Measurements from ENCODE around the gene CCNE1.

The CCNE1 gene

GRCh38 chr19:29779921-29780320 is 31.9 kb upstream of the CCNE1 start:
- H3K4me3 ChIP-seq (ENCODE audit: low read depth in 1 of 2, low read length in 2 of 2) = no peak overlapping the region
- no peak overlapping the region for H3K27ac ChIP-seq (ENCODE audit: low read length)
- no peak for DNase-seq
- no peak overlapping the region for H3K9ac ChIP-seq (ENCODE audit: low read depth, low read length)
- H3K4me1 ChIP-seq (ENCODE audit: insufficient read depth, low read length) = no peaks in the 10 kb centered on the region
- H3K27me3 ChIP-seq (ENCODE audit: insufficient read depth, low read length, poor library complexity) = peaks cover 5% of the 10 kb centered on the region
- no peak for ATAC-seq (ENCODE audit: insufficient read depth, low read depth)
- H3K79me2 ChIP-seq (ENCODE audit: insufficient read depth, low read length) = no peaks in the 10 kb centered on the region
- H2AFZ ChIP-seq (ENCODE audit: low read depth, low read length) = no peak overlapping the region; the same call in 1 of the 2 replicates
- no peaks in the 10 kb centered on the region for H3K36me3 ChIP-seq (ENCODE audit: insufficient read depth, low read length)
- H3K9me3 ChIP-seq (ENCODE audit: insufficient read depth, low read length, severe bottlenecking) = no peaks in the 10 kb centered on the region
- H3K4me2 ChIP-seq (ENCODE audit: insufficient read depth, low read length) = no peak overlapping the region
- no peaks in the 10 kb centered on the region for H4K20me1 ChIP-seq (ENCODE audit: insufficient read depth, low read length)
- no peak for TF ChIP-seq EZH2 (IDR thresholded peaks at IDR 0.05; ENCODE audit: borderline replicate concordance, low read depth, low read length, severe bottlenecking)
- peak; percentile 35 for TF ChIP-seq CTCF (IDR thresholded peaks at IDR 0.05; ENCODE audit: borderline replicate concordance, extremely low read depth, low read length, poor library complexity, severe bottlenecking)

GRCh38 chr19:29781386-29782259 is 30.2 kb upstream of the CCNE1 start:
- H3K4me2 ChIP-seq (ENCODE audit: insufficient read depth, low read length) = no peak overlapping the region
- H4K20me1 ChIP-seq (ENCODE audit: insufficient read depth, low read length) = no peaks in the 10 kb centered on the region
- no peaks in the 10 kb centered on the region for H3K9me3 ChIP-seq (ENCODE audit: insufficient read depth, low read length, severe bottlenecking)
- DNase-seq = no peak
- H3K9ac ChIP-seq (ENCODE audit: low read depth, low read length) = no peak overlapping the region
- H3K36me3 ChIP-seq (ENCODE audit: insufficient read depth, low read length) = no peaks in the 10 kb centered on the region
- H3K4me3 ChIP-seq (ENCODE audit: low read depth in 1 of 2, low read length in 2 of 2) = no peak overlapping the region
- TF ChIP-seq CTCF (IDR thresholded peaks at IDR 0.05; ENCODE audit: borderline replicate concordance, extremely low read depth, low read length, poor library complexity, severe bottlenecking) (no peak), EZH2 (IDR thresholded peaks at IDR 0.05; ENCODE audit: borderline replicate concordance, low read depth, low read length, severe bottlenecking) (no peak)
- no peak overlapping the region for H2AFZ ChIP-seq (ENCODE audit: low read depth, low read length)
- no peaks in the 10 kb centered on the region for H3K4me1 ChIP-seq (ENCODE audit: insufficient read depth, low read length)
- ATAC-seq (ENCODE audit: insufficient read depth, low read depth) = no peak
- H3K27me3 ChIP-seq (ENCODE audit: insufficient read depth, low read length, poor library complexity) = peaks cover 5% of the 10 kb centered on the region
- H3K27ac ChIP-seq (ENCODE audit: low read length) = no peak overlapping the region
- no peaks in the 10 kb centered on the region for H3K79me2 ChIP-seq (ENCODE audit: insufficient read depth, low read length)

DNA sequence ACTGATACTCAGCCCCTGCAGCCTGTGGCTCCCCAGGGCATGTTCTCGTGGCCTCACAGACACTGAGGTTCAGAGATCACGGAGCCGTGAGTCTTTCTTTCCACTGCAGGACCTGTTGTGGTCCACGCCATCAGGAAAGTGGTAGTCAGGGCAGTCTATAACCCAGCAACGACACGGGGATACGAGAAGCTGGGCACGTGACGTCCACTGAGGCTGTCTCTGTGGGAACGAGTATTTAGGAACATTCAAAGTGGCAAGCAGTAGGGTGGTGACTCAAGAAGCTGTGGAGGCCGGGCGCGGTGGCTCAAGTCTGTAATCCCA is 29.6 kb upstream of the CCNE1 start:
- TF ChIP-seq CTCF (IDR thresholded peaks at IDR 0.05; ENCODE audit: borderline replicate concordance, extremely low read depth, low read length, poor library complexity, severe bottlenecking) (no peak), EZH2 (IDR thresholded peaks at IDR 0.05; ENCODE audit: borderline replicate concordance, low read depth, low read length, severe bottlenecking) (no peak)
- no peaks in the 10 kb centered on the region for H4K20me1 ChIP-seq (ENCODE audit: insufficient read depth, low read length)
- no peaks in the 10 kb centered on the region for H3K9me3 ChIP-seq (ENCODE audit: insufficient read depth, low read length, severe bottlenecking)
- H3K9ac ChIP-seq (ENCODE audit: low read depth, low read length) = no peak overlapping the region
- no peaks in the 10 kb centered on the region for H3K4me1 ChIP-seq (ENCODE audit: insufficient read depth, low read length)
- no peak overlapping the region for H2AFZ ChIP-seq (ENCODE audit: low read depth, low read length)
- no peak overlapping the region for H3K27ac ChIP-seq (ENCODE audit: low read length)
- H3K4me2 ChIP-seq (ENCODE audit: insufficient read depth, low read length) = no peak overlapping the region
- ATAC-seq (ENCODE audit: insufficient read depth, low read depth) (no peak), DNase-seq (no peak)
- H3K27me3 ChIP-seq (ENCODE audit: insufficient read depth, low read length, poor library complexity) = peaks cover 5% of the 10 kb centered on the region
- H3K4me3 ChIP-seq (ENCODE audit: low read depth in 1 of 2, low read length in 2 of 2) = no peak overlapping the region
- no peaks in the 10 kb centered on the region for H3K36me3 ChIP-seq (ENCODE audit: insufficient read depth, low read length)
- no peaks in the 10 kb centered on the region for H3K79me2 ChIP-seq (ENCODE audit: insufficient read depth, low read length)

Data from DND-41 (cell line).